HepG2 (cell line): ENCODE data around the gene POU2AF3. TPM values are rescaled to one million over a fixed set of nuclear protein-coding genes. Genes with fewer than 3 reads are reported as not detected.

Experiments used
- ATAC-seq: fragments of 200-7000 bp; cut with Tn5 transposase; 3 replicates; pipeline ENCODE4 v1.9.1; 2020; ENCODE audit warnings: mild to moderate bottlenecking, moderate library complexity
- BruUV-seq: library from RNA; stranded (reverse); fragments of 400-500 nt; replicated peaks from 2 replicates; lab custom pipeline; 2021; lab: Mats Ljungman, UMichigan
- CTCF ChIA-PET: fragments of 300-600 bp; formaldehyde crosslinking; extraction: SDS; loops from one replicate; lab custom pipeline; 2021; ENCODE audit warnings: low total read pairs, inconsistent platforms, low intra/inter-chr PET ratio; lab: Yijun Ruan, JAX
- POLR2A ChIA-PET: fragments of 350-600 bp; sonication (Branson Sonifier 250); formaldehyde crosslinking; loops from one replicate; lab custom pipeline; 2020; ENCODE audit warnings: antibody characterized with exemption, inconsistent platforms; lab: Yijun Ruan, JAX
- DNase-seq: peaks from one replicate; pipeline ENCODE4 v3.0.0-alpha.2; 2015; ENCODE audit warnings: low spot score
- FAIRE-seq: peaks from 3 replicates; lab custom pipeline; 2011; peaks lifted over from hg19 to GRCh38; lab: Jason Lieb, UNC
- H2AFZ ChIP-seq: one replicate; pipeline ENCODE4 v1.6.1; 2011; ENCODE audit warnings: low read length, inconsistent platforms
- H3K27ac ChIP-seq: fragments of 300-600 bp; 3 replicates; pipeline ENCODE4 v1.8.0; 2011; ENCODE audit warnings: mixed run types, mild to moderate bottlenecking, mixed read lengths, low read length, inconsistent platforms; ENCODE audit not compliant: insufficient read depth; ENCODE audit errors: extremely low read length
- H3K27me3 ChIP-seq, 2 experiments: fragments of 200-600 bp in 1 of 2; 2 replicates in 1 of 2; 3 replicates in 1 of 2; pipeline versions ENCODE4 v1.6.0 to v1.8.0; 2011; ENCODE audit warnings: low read length in 2 of 2, mild to moderate bottlenecking in 2 of 2, moderate library complexity in 2 of 2, inconsistent platforms in 1 of 2; ENCODE audit not compliant: insufficient read depth in 2 of 2, control insufficient read depth in 1 of 2
- H3K36me3 ChIP-seq, 2 experiments: fragments of 200-600 bp in 1 of 2; replicated peaks in 1 of 2; 2 replicates in 1 of 2; 3 replicates in 1 of 2; pipeline versions ENCODE4 v1.5.1 to v1.8.0; 2011; ENCODE audit warnings: low read length in 2 of 2, inconsistent platforms in 1 of 2; ENCODE audit not compliant: insufficient read depth in 2 of 2, control insufficient read depth in 1 of 2
- H3K4me1 ChIP-seq: 2 replicates; pipeline ENCODE4 v1.5.1; 2012; ENCODE audit warnings: low read length, inconsistent platforms; ENCODE audit not compliant: insufficient read depth
- H3K4me2 ChIP-seq: 2 replicates; pipeline ENCODE4 v1.6.0; 2011; ENCODE audit warnings: low read depth, low read length, inconsistent platforms
- H3K4me3 ChIP-seq, 3 experiments: fragments of 200-600 bp in 1 of 3; sonication (generic), shearing (Covaris generic) in 1 of 3; replicated peaks in 1 of 3; 2 replicates each; pipeline ENCODE4 v1.5.1; 2011 to 2016; ENCODE audit warnings: low read length in 3 of 3, inconsistent platforms in 2 of 3, low read depth in 2 of 3, mild to moderate bottlenecking in 2 of 3, control low read depth in 1 of 3, mixed read lengths in 1 of 3; ENCODE audit not compliant: insufficient read depth in 1 of 3
- H3K79me2 ChIP-seq: one replicate; pipeline ENCODE4 v1.6.1; 2011; ENCODE audit warnings: low read length, inconsistent platforms; ENCODE audit not compliant: insufficient read depth
- H3K9ac ChIP-seq: 2 replicates; pipeline ENCODE4 v1.6.0; 2011; ENCODE audit warnings: mild to moderate bottlenecking, low read depth, low read length, inconsistent platforms; ENCODE audit not compliant: insufficient read depth
- H3K9me3 ChIP-seq: 2 replicates; pipeline ENCODE4 v1.5.1; 2012; ENCODE audit warnings: mild to moderate bottlenecking, low read length
- H4K20me1 ChIP-seq: 2 replicates; pipeline ENCODE4 v1.6.0; 2011; ENCODE audit warnings: inconsistent platforms, mild to moderate bottlenecking, low read length, moderate library complexity; ENCODE audit not compliant: insufficient read depth
- ATF5 ChIP-seq: sonication (generic); formaldehyde crosslinking; IDR thresholded peaks from 2 replicates; pipeline ENCODE4 v1.4.0; 2020; ENCODE audit warnings: mild to moderate bottlenecking, low read depth, missing genetic modification reagents
- ATF7-NPFF ChIP-seq: sonication (generic); formaldehyde crosslinking; IDR thresholded peaks from 2 replicates; pipeline ENCODE4 v1.8.1; 2023; ENCODE audit warnings: mild to moderate bottlenecking, low read depth, missing genetic modification reagents, moderate library complexity
- BCL3 ChIP-seq: sonication (generic); formaldehyde crosslinking; IDR thresholded peaks from 2 replicates; pipeline ENCODE4 v1.5.1; 2020; ENCODE audit warnings: mild to moderate bottlenecking, missing genetic modification reagents, moderate library complexity
- ETS1 ChIP-seq: sonication (generic); formaldehyde crosslinking; IDR thresholded peaks from 2 replicates; pipeline ENCODE4 v1.4.0; 2020; ENCODE audit warnings: missing genetic modification reagents
- FOXC1 ChIP-seq: sonication (generic); formaldehyde crosslinking; IDR thresholded peaks from 2 replicates; pipeline ENCODE4 v1.8.0; 2022; ENCODE audit warnings: mild to moderate bottlenecking, missing genetic modification reagents, borderline replicate concordance
- GRHL1 ChIP-seq: sonication (generic); formaldehyde crosslinking; conservative IDR thresholded peaks from 2 replicates; pipeline ENCODE4 v1.8.0; 2022; ENCODE audit warnings: missing genetic modification reagents
- IRX3 ChIP-seq: sonication (generic); formaldehyde crosslinking; IDR thresholded peaks from 2 replicates; pipeline ENCODE4 v1.8.1; 2023; ENCODE audit warnings: mild to moderate bottlenecking, low read depth, missing genetic modification reagents, borderline replicate concordance
- JUND ChIP-seq: sonication (generic); formaldehyde crosslinking; IDR thresholded peaks from 2 replicates; pipeline ENCODE4 v1.8.0; 2022; ENCODE audit warnings: mild to moderate bottlenecking, missing genetic modification reagents
- LBX2 ChIP-seq: sonication (generic); formaldehyde crosslinking; IDR thresholded peaks from 2 replicates; pipeline ENCODE4 v1.5.0; 2020; ENCODE audit warnings: missing genetic modification reagents, mild to moderate bottlenecking, borderline replicate concordance
- RBFOX2 ChIP-seq: fragments of 200-400 bp; formaldehyde crosslinking; IDR thresholded peaks from 2 replicates; pipeline ENCODE4 v1.6.1; 2017; ENCODE audit warnings: low read depth, mild to moderate bottlenecking, low read length
- SKIL ChIP-seq: sonication (generic); formaldehyde crosslinking; IDR thresholded peaks from 2 replicates; pipeline ENCODE4 v1.8.0; 2022; ENCODE audit warnings: missing genetic modification reagents, mild to moderate bottlenecking, moderate library complexity, borderline replicate concordance
- SUZ12 ChIP-seq: fragments of 150-350 bp; IDR thresholded peaks from 2 replicates; pipeline ENCODE4 v1.6.1; 2014; ENCODE audit warnings: low read depth, low read length
- TOPORS ChIP-seq: sonication (generic); formaldehyde crosslinking; IDR thresholded peaks from 2 replicates; pipeline ENCODE4 v1.8.0; 2023; ENCODE audit warnings: mild to moderate bottlenecking, missing genetic modification reagents
- ZNF12 ChIP-seq: sonication (generic); formaldehyde crosslinking; IDR thresholded peaks from 2 replicates; pipeline ENCODE4 v1.5.0; 2020; ENCODE audit warnings: missing genetic modification reagents
- ZNF580 ChIP-seq: IDR thresholded peaks from 2 replicates; pipeline ENCODE4 v1.6.1; 2016; ENCODE audit warnings: low read depth, borderline replicate concordance
- WGBS: methylation state at CpG from one replicate; pipeline ENCODE4 v1.1.6; 2017; ENCODE audit warnings: low lambda C conversion rate; 5-methylcytosine and 5-hydroxymethylcytosine counted together
- in situ Hi-C: cut with HindIII; loops from 2 replicates; pipeline ENCODE4 v1.10.0; 2017; ENCODE audit warnings: low pct_unique_long_range_greater_than_20kb; ENCODE audit not compliant: extremely low pct_ligation_motif_present
- intact Hi-C: fragments of 100-400 bp; cut with micrococcal nuclease; formaldehyde crosslinking; loops from one replicate; pipeline ENCODE4 v1.10.0; 2022; ENCODE audit not compliant: unreplicated experiment
- polyA plus RNA-seq, 8 experiments: library from polyadenylated mRNA; depleted of rRNA in 3 of 8; stranded (reverse) in 7 of 8; unstranded in 1 of 8; fragments of >200 nt; fragmentation: Illumina TruSeq in 4 of 8; extraction: Trizol in 4 of 8; gene quantifications; 2 replicates each; pipeline versions ENCODE4 v1.2.1 to v1.2.3, GENCODE V29; 2011 to 2016; ENCODE audit warnings: low read depth in 4 of 8, missing spikeins in 1 of 8, mixed read lengths in 1 of 8; ENCODE audit not compliant: insufficient read depth in 1 of 8
- total RNA-seq, 5 experiments: library from RNA; depleted of rRNA; stranded (reverse); fragments of >200 nt; fragmentation: Illumina TruSeq; extraction: Trizol; gene quantifications; 2 replicates each; pipeline ENCODE4 v1.2.3, GENCODE V29; 2016; ENCODE audit warnings: low read depth in 1 of 5

Gene POU2AF3
- total and polyA plus RNA-seq, 2 of the 13 experiments (the other 11 are each of a cell fraction or from before 2014, with no cell fraction given), result 7.8 to 71.2 TPM

- no peak for TF ChIP-seq SKIL (CRISPR knock-in tag)
- TF ChIP-seq JUND (CRISPR knock-in tag), result no peak
- TF ChIP-seq RBFOX2, result peak; percentile 23; the same call in 1 of the 2 replicates
- no peak for TF ChIP-seq ZNF12
- TF ChIP-seq SUZ12, result no peak
- no peak for TF ChIP-seq LBX2 (CRISPR knock-in tag)
These were observed 3.4 kb downstream of the POU2AF3 start (continued) for GRCh38 chr11:111301842-111302118.

- CTCF ChIA-PET, result interaction anchor here (5.7 kb wide), 1 partner anchor 121 kb away, joined by 51 read pairs; no protein-coding TSS in a partner anchor
- H3K4me2 ChIP-seq, result no peak overlapping the region
- in situ Hi-C loops, result no loop called here
- DNase-seq, result no peak
- H3K4me3 ChIP-seq, result no peak overlapping the region
- no peak overlapping the region for H3K27ac ChIP-seq
- no peak overlapping the region for H3K9ac ChIP-seq
- no peaks in the 10 kb centered on the region for H3K9me3 ChIP-seq
- FAIRE-seq, result no peak
- H3K79me2 ChIP-seq, result peaks cover 16% of the 10 kb centered on the region
- H3K27me3 ChIP-seq, result no peaks in the 10 kb centered on the region
- BruUV-seq, result no TSS peak
- no peaks in the 10 kb centered on the region for H4K20me1 ChIP-seq
- POLR2A ChIA-PET, result interaction anchor here (0.8 to 6.9 kb wide), 2 partner anchors 18 to 33 kb away, joined by 3 to 102 read pairs; no protein-coding TSS in a partner anchor
- WGBS, result 59% methylated on average over 3 of the region's 3 CpGs
- ATAC-seq, result no peak
- H3K4me1 ChIP-seq, result peaks cover 74% of the 10 kb centered on the region
- no peak overlapping the region for H2AFZ ChIP-seq
- H3K36me3 ChIP-seq, result no peaks in the 10 kb centered on the region
- intact Hi-C loops, result no loop called here
- TF ChIP-seq FOXC1 (CRISPR knock-in tag), result no peak
- TF ChIP-seq ATF5, result no peak
- no peak for TF ChIP-seq GRHL1
- no peak for TF ChIP-seq BCL3 (CRISPR knock-in tag)
- no peak for TF ChIP-seq ETS1 (CRISPR knock-in tag)
- TF ChIP-seq TOPORS (CRISPR knock-in tag), result no peak
- no peak for TF ChIP-seq ZNF580 (CRISPR knock-in tag)
- TF ChIP-seq ATF7-NPFF (CRISPR knock-in tag), result no peak
- no peak for TF ChIP-seq IRX3 (CRISPR knock-in tag)
These were observed 4.0 kb downstream of the POU2AF3 start for GRCh38 chr11:111302298-111302697.
